ENCODE results near the gene LRIG1.

LRIG1 gene

DNA sequence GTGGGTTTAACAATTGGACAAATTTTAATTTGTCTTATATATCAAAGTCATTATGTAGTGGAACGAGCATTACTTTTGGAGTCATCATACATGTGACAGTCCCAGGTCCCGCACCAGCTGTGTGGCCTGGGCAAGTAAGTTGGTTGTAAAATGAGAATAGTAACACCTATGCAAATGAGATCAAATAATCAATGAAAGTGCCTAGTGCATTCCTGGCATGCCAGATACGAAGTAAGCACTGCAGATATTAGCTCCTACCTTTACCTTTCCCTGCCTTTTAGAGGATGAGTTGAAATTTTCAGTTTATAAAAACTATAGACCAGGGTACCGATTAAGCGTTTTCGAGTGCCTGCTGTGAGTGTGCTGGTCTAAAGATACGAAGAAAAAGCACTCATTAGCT, 134.1 kb downstream of the LRIG1 start:
- H3K4me3 ChIP-seq (ENCODE audit: low read length) = no peak overlapping the region
- no peaks in the 10 kb centered on the region for H3K36me3 ChIP-seq (ENCODE audit: insufficient read depth, low read depth, low read length)
- H3K27me3 ChIP-seq (ENCODE audit: insufficient read depth, low read length) = no peaks in the 10 kb centered on the region
- H3K9ac ChIP-seq (ENCODE audit: low read depth, low read length) = no peak overlapping the region
- no peak overlapping the region for H3K27ac ChIP-seq (ENCODE audit: low read length)
- peaks cover 9% of the 10 kb centered on the region for H3K4me1 ChIP-seq (ENCODE audit: insufficient read depth, low read length)
- no peaks in the 10 kb centered on the region for H3K9me3 ChIP-seq (ENCODE audit: insufficient read depth, low read depth, low read length)

- no peaks in the 10 kb centered on the region for H3K9me3 ChIP-seq (ENCODE audit: insufficient read depth, low read depth, low read length)
- peaks cover 9% of the 10 kb centered on the region for H3K4me1 ChIP-seq (ENCODE audit: insufficient read depth, low read length)
- no peak overlapping the region for H3K9ac ChIP-seq (ENCODE audit: low read depth, low read length)
- H3K27me3 ChIP-seq (ENCODE audit: insufficient read depth, low read length) = no peaks in the 10 kb centered on the region
- H3K36me3 ChIP-seq (ENCODE audit: insufficient read depth, low read depth, low read length) = no peaks in the 10 kb centered on the region
- no peak overlapping the region for H3K4me3 ChIP-seq (ENCODE audit: low read length)
- H3K27ac ChIP-seq (ENCODE audit: low read length) = no peak overlapping the region
Measured at GRCh38 chr3:66365080-66365479, 135.7 kb downstream of the LRIG1 start.

- Histone ChIP-seq H3K27ac (ENCODE audit: low read length) (no peak overlapping the region), H3K9ac (ENCODE audit: low read depth, low read length) (no peak overlapping the region), H3K4me3 (ENCODE audit: low read length) (no peak overlapping the region), H3K4me1 (ENCODE audit: insufficient read depth, low read length) (peaks cover 9% of the 10 kb centered on the region), H3K27me3 (ENCODE audit: insufficient read depth, low read length) (no peaks in the 10 kb centered on the region), H3K9me3 (ENCODE audit: insufficient read depth, low read depth, low read length) (no peaks in the 10 kb centered on the region), H3K36me3 (ENCODE audit: insufficient read depth, low read depth, low read length) (no peaks in the 10 kb centered on the region)
Measured at GRCh38 chr3:66363148-66363547, 137.7 kb downstream of the LRIG1 start.

DNA sequence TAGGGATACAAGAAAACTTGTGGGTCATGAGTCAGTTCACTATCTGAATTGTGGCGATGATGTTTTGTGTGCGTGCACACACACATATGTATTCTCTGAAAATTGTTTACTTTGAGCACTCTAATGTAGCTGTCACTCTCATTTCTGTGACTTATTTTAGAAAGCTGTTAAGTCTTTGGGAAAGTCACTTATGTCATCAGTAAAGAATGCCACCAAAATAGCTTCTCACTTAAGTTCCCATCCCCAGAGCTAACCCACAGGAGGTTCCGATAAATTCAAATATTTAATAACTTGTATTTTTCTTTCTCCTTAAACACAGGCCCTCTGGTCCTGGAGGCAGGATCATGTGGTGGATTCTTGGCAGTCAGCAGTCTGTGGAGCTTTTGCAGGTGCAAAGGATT, 138.3 kb downstream of the LRIG1 start:
- Histone ChIP-seq H3K36me3 (ENCODE audit: insufficient read depth, low read depth, low read length) (no peaks in the 10 kb centered on the region), H3K27me3 (ENCODE audit: insufficient read depth, low read length) (no peaks in the 10 kb centered on the region), H3K27ac (ENCODE audit: low read length) (no peak overlapping the region), H3K4me3 (ENCODE audit: low read length) (no peak overlapping the region), H3K9me3 (ENCODE audit: insufficient read depth, low read depth, low read length) (no peaks in the 10 kb centered on the region), H3K9ac (ENCODE audit: low read depth, low read length) (no peak overlapping the region), H3K4me1 (ENCODE audit: insufficient read depth, low read length) (peaks cover 9% of the 10 kb centered on the region)

DNA sequence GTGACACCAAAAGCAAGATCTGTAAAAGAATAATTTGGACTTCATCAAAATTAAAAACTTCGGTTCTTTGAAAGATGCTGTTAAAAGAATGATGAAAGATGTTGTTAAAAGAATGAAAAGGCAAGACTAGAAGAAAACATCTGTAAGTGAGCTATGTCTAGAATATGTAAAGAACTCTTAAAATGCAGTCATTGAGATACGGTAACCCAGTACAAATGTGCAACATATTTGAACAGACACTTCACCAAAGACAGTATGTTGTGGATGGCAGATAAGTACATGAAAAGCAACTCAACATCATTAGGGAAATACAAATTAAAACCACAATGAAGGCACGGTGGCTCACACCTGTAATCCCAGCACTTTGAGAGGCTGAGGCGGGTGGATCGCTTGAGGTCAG, 139.5 kb downstream of the LRIG1 start:
- H3K36me3 ChIP-seq (ENCODE audit: insufficient read depth, low read depth, low read length) = no peaks in the 10 kb centered on the region
- no peaks in the 10 kb centered on the region for H3K27me3 ChIP-seq (ENCODE audit: insufficient read depth, low read length)
- no peak overlapping the region for H3K27ac ChIP-seq (ENCODE audit: low read length)
- peaks cover 6% of the 10 kb centered on the region for H3K4me1 ChIP-seq (ENCODE audit: insufficient read depth, low read length)
- H3K9me3 ChIP-seq (ENCODE audit: insufficient read depth, low read depth, low read length) = no peaks in the 10 kb centered on the region
- no peak overlapping the region for H3K9ac ChIP-seq (ENCODE audit: low read depth, low read length)
- no peak overlapping the region for H3K4me3 ChIP-seq (ENCODE audit: low read length)

- H3K4me1 ChIP-seq (ENCODE audit: insufficient read depth, low read length) = no peaks in the 10 kb centered on the region
- no peak overlapping the region for H3K9ac ChIP-seq (ENCODE audit: low read depth, low read length)
- H3K36me3 ChIP-seq (ENCODE audit: insufficient read depth, low read depth, low read length) = no peaks in the 10 kb centered on the region
- no peaks in the 10 kb centered on the region for H3K9me3 ChIP-seq (ENCODE audit: insufficient read depth, low read depth, low read length)
- H3K27ac ChIP-seq (ENCODE audit: low read length) = no peak overlapping the region
- H3K4me3 ChIP-seq (ENCODE audit: low read length) = no peak overlapping the region
- H3K27me3 ChIP-seq (ENCODE audit: insufficient read depth, low read length) = no peaks in the 10 kb centered on the region
Measured at GRCh38 chr3:66355997-66356396, 144.8 kb downstream of the LRIG1 start.

- H3K36me3 ChIP-seq (ENCODE audit: insufficient read depth, low read depth, low read length) = no peaks in the 10 kb centered on the region
- H3K9ac ChIP-seq (ENCODE audit: low read depth, low read length) = no peak overlapping the region
- H3K27me3 ChIP-seq (ENCODE audit: insufficient read depth, low read length) = no peaks in the 10 kb centered on the region
- H3K27ac ChIP-seq (ENCODE audit: low read length) = no peak overlapping the region
- H3K9me3 ChIP-seq (ENCODE audit: insufficient read depth, low read depth, low read length) = no peaks in the 10 kb centered on the region
- H3K4me1 ChIP-seq (ENCODE audit: insufficient read depth, low read length) = no peaks in the 10 kb centered on the region
- no peak overlapping the region for H3K4me3 ChIP-seq (ENCODE audit: low read length)
Measured at GRCh38 chr3:66355394-66355793, 145.4 kb downstream of the LRIG1 start.

DNA sequence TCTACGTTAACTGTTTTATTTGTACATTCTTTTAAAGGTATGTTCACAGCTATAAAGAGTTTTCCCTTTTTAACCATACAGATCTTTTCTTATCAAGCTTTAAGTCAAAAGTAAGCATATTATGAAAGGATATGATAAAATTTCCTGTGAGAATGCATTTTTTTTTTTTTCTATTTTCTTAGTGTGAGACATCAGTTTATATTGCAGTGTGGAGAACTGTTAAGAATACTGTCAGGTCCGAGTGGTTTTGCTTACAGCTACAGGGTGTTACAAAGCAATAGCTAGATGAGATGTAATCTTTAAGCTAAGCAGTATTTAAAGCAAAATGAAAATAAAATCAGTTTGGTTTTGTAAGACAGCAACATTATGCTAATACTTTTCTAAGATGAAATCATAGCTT, 146.8 kb downstream of the LRIG1 start:
- Histone ChIP-seq H3K27me3 (ENCODE audit: insufficient read depth, low read length) (no peaks in the 10 kb centered on the region), H3K36me3 (ENCODE audit: insufficient read depth, low read depth, low read length) (no peaks in the 10 kb centered on the region), H3K9ac (ENCODE audit: low read depth, low read length) (no peak overlapping the region), H3K4me3 (ENCODE audit: low read length) (no peak overlapping the region), H3K27ac (ENCODE audit: low read length) (no peak overlapping the region), H3K9me3 (ENCODE audit: insufficient read depth, low read depth, low read length) (no peaks in the 10 kb centered on the region), H3K4me1 (ENCODE audit: insufficient read depth, low read length) (no peaks in the 10 kb centered on the region)

DNA sequence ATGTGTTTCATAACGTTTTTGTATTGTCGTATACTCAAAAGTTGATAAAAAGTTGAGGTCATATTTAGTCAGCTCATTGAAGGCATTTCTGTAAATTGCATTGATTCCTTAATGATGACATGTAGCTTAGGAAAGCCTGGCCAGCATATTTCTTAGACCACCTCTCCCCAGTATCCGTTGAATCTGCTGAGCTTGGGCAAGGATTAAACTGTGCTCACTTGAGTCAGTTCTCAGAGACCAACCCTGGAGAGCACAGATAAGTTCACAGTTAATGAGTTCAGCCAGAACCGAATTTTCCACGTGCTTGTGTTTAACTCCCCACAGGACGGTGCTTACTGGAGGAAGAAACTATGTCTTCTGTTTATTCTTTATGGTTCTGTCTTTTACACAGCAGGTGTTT, 147.3 kb downstream of the LRIG1 start:
- Histone ChIP-seq H3K27me3 (ENCODE audit: insufficient read depth, low read length) (no peaks in the 10 kb centered on the region), H3K4me3 (ENCODE audit: low read length) (no peak overlapping the region), H3K9me3 (ENCODE audit: insufficient read depth, low read depth, low read length) (no peaks in the 10 kb centered on the region), H3K4me1 (ENCODE audit: insufficient read depth, low read length) (no peaks in the 10 kb centered on the region), H3K36me3 (ENCODE audit: insufficient read depth, low read depth, low read length) (no peaks in the 10 kb centered on the region), H3K27ac (ENCODE audit: low read length) (no peak overlapping the region), H3K9ac (ENCODE audit: low read depth, low read length) (no peak overlapping the region)

GRCh38 chr3:66353039-66353438, 147.8 kb downstream of the LRIG1 start:
- Histone ChIP-seq H3K4me1 (ENCODE audit: insufficient read depth, low read length) (no peaks in the 10 kb centered on the region), H3K4me3 (ENCODE audit: low read length) (no peak overlapping the region), H3K27ac (ENCODE audit: low read length) (no peak overlapping the region), H3K9me3 (ENCODE audit: insufficient read depth, low read depth, low read length) (no peaks in the 10 kb centered on the region), H3K27me3 (ENCODE audit: insufficient read depth, low read length) (no peaks in the 10 kb centered on the region), H3K9ac (ENCODE audit: low read depth, low read length) (no peak overlapping the region), H3K36me3 (ENCODE audit: insufficient read depth, low read depth, low read length) (no peaks in the 10 kb centered on the region)

DNA sequence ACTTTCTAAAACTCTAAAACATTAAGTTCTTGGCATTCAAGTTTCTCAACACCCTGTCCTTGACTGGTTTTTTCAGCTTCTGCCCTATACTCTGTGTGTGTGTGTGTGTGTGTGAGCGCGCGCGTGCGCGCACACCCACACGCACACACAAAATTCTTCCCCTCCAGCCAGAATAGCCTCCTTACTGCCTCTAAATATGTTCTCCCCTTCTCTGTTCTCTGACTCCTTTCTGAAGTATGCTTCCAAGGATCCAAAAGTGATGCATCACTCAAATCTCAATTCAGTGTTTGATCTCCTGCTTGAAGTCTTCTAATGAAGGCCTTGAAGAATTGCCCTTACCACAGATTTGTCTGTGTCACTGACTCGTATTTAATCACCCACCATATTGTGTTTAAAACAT, 150.2 kb downstream of the LRIG1 start:
- Histone ChIP-seq H3K9ac (ENCODE audit: low read depth, low read length) (no peak overlapping the region), H3K36me3 (ENCODE audit: insufficient read depth, low read depth, low read length) (no peaks in the 10 kb centered on the region), H3K4me1 (ENCODE audit: insufficient read depth, low read length) (no peaks in the 10 kb centered on the region), H3K4me3 (ENCODE audit: low read length) (no peak overlapping the region), H3K9me3 (ENCODE audit: insufficient read depth, low read depth, low read length) (no peaks in the 10 kb centered on the region), H3K27ac (ENCODE audit: low read length) (no peak overlapping the region), H3K27me3 (ENCODE audit: insufficient read depth, low read length) (no peaks in the 10 kb centered on the region)

DNA sequence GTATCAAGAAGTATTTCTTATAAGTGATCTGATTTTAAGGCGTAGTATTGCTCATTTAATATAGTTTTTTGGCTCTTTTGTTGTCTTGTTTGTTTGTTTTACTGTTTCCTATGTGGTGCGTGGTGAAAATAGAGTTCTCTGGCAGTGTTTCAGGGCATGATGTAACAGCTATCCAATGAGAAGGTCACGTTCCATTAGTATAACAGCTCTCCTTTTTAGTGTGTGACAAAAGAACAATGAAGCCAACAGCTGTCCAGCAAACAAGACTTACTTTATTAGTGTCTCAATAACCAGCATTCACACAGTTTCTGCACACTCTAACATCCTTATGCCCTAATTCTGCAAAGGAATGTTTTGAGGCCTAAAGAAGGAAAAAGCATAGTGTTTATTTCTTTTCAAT, 152.1 kb downstream of the LRIG1 start:
- no peak overlapping the region for H3K9ac ChIP-seq (ENCODE audit: low read depth, low read length)

More for the DNA sequence above, 152.1 kb downstream of the LRIG1 start:
- no peaks in the 10 kb centered on the region for H3K36me3 ChIP-seq (ENCODE audit: insufficient read depth, low read depth, low read length)
- H3K9me3 ChIP-seq (ENCODE audit: insufficient read depth, low read depth, low read length) = no peaks in the 10 kb centered on the region
- no peak overlapping the region for H3K27ac ChIP-seq (ENCODE audit: low read length)
- no peaks in the 10 kb centered on the region for H3K4me1 ChIP-seq (ENCODE audit: insufficient read depth, low read length)
- no peaks in the 10 kb centered on the region for H3K27me3 ChIP-seq (ENCODE audit: insufficient read depth, low read length)
- H3K4me3 ChIP-seq (ENCODE audit: low read length) = no peak overlapping the region
